Measurements from ENCODE around the gene C8G. TPM values are rescaled to one million over a fixed set of nuclear protein-coding genes. Genes with fewer than 3 reads are reported as not detected.

Gene C8G
- total RNA-seq, 2 donors from 2014 or later: 3.9 to 8.3 TPM

- DNase-seq: no peak
- intact Hi-C loops (cut with DNase I, micrococcal nuclease): loop anchor here in 1 of 2 donors (10.0 kb wide), 1 partner anchor 75 kb away; the partner anchor contains the start of gene ABCA2
- ATAC-seq: peak; percentile 37
Measured at GRCh38 chr9:136949239-136949816, 4.3 kb downstream of the C8G start.

- intact Hi-C loops (cut with DNase I, micrococcal nuclease): loop anchor here in 1 of 2 donors (10.0 kb wide), 1 partner anchor 75 kb away; the partner anchor contains the start of gene ABCA2
- DNase-seq (peak; percentile 97 to 98), ATAC-seq (peak; percentile 79)
Measured at GRCh38 chr9:136949817-136950655, 5.0 kb downstream of the C8G start.

- ATAC-seq (peak; percentile 17), DNase-seq (no peak)
- intact Hi-C loops (cut with DNase I, micrococcal nuclease): no loop called here
Measured at GRCh38 chr9:136950656-136951276, 5.7 kb downstream of the C8G start.

- ATAC-seq (no peak), DNase-seq (peak in 1 of 2 donors; percentile 74)
- intact Hi-C loops (cut with DNase I, micrococcal nuclease): no loop called here
Measured at GRCh38 chr9:136951541-136952320, 6.7 kb downstream of the C8G start, which contains the start of gene LCN12. Gene LCN12 (plus strand): TSS chr9:136952273. CDS start chr9:136952328, 55 bp downstream.

- ATAC-seq (no peak), DNase-seq (no peak)
- intact Hi-C loops (cut with DNase I, micrococcal nuclease): no loop called here
Measured at GRCh38 chr9:136952321-136952850, 7.3 kb downstream of the C8G start.

GRCh38 chr9:136952876-136953770 lies 8.1 kb downstream of the C8G start:
- intact Hi-C loops (cut with DNase I, micrococcal nuclease): no loop called here
- ATAC-seq (no peak), DNase-seq (no peak)

- intact Hi-C loops (cut with DNase I, micrococcal nuclease): no loop called here
- DNase-seq: no peak
- no peak for ATAC-seq
Measured at GRCh38 chr9:136953771-136954269, 8.8 kb downstream of the C8G start.

- no peak for ATAC-seq
- intact Hi-C loops (cut with DNase I, micrococcal nuclease): no loop called here
Measured at GRCh38 chr9:136954270-136955083, 9.4 kb downstream of the C8G start.

GRCh38 chr9:136955202-136955942 lies 10.3 kb downstream of the C8G start:
- intact Hi-C loops (cut with DNase I, micrococcal nuclease): no loop called here
- DNase-seq (no peak), ATAC-seq (no peak)

More at GRCh38 chr9:136954270-136955083, 9.4 kb downstream of the C8G start:
- DNase-seq: no peak

- DNase-seq: no peak
- ATAC-seq: no peak
- intact Hi-C loops (cut with DNase I, micrococcal nuclease): no loop called here
Measured at GRCh38 chr9:136955943-136956335, 10.9 kb downstream of the C8G start.

GRCh38 chr9:136956604-136957003 lies 11.6 kb downstream of the C8G start:
- ATAC-seq (no peak), DNase-seq (no peak)
- intact Hi-C loops (cut with DNase I, micrococcal nuclease): no loop called here

GRCh38 chr9:136957461-136957860 lies 12.4 kb downstream of the C8G start:
- intact Hi-C loops (cut with DNase I, micrococcal nuclease): no loop called here
- no peak for ATAC-seq

GRCh38 chr9:136957901-136958300 lies 12.9 kb downstream of the C8G start:
- DNase-seq: no peak
- no peak for ATAC-seq
- intact Hi-C loops (cut with DNase I, micrococcal nuclease): no loop called here

More at GRCh38 chr9:136957461-136957860, 12.4 kb downstream of the C8G start:
- no peak for DNase-seq

GRCh38 chr9:136958473-136958872 lies 13.4 kb downstream of the C8G start:
- ATAC-seq: no peak
- intact Hi-C loops (cut with DNase I, micrococcal nuclease): no loop called here
- DNase-seq: no peak

GRCh38 chr9:136958898-136959850 lies 14.1 kb downstream of the C8G start:
- ATAC-seq (no peak), DNase-seq (no peak)
- intact Hi-C loops (cut with DNase I, micrococcal nuclease): no loop called here

Data from left colon (tissue), 2 donors.